Limb (tissue), 2 donors: Measurements from ENCODE around the gene PROX2.

Experiments
- DNase-seq, 2 donors: peaks; one replicate each; pipeline ENCODE4 v3.0.0-alpha.2; 2016; ENCODE audit errors: extremely low spot score in 2 of 2

Gene PROX2, protein sequence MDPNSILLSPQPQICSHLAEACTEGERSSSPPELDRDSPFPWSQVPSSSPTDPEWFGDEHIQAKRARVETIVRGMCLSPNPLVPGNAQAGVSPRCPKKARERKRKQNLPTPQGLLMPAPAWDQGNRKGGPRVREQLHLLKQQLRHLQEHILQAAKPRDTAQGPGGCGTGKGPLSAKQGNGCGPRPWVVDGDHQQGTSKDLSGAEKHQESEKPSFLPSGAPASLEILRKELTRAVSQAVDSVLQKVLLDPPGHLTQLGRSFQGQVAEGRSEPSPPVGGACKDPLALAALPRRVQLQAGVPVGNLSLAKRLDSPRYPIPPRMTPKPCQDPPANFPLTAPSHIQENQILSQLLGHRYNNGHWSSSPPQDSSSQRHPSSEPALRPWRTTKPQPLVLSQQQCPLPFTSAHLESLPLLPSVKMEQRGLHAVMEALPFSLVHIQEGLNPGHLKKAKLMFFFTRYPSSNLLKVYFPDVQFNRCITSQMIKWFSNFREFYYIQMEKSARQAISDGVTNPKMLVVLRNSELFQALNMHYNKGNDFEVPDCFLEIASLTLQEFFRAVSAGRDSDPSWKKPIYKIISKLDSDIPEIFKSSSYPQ

GRCh38 chr14:74875941-74876913 is at the start of gene PROX2:
Gene PROX2 (minus strand): TSS chr14:74876145. CDS start chr14:74863834, 12,311 bp downstream.
- no peak for DNase-seq

GRCh38 chr14:74924061-74924460 is 48.1 kb upstream of the PROX2 start:
- no peak for DNase-seq

DNA sequence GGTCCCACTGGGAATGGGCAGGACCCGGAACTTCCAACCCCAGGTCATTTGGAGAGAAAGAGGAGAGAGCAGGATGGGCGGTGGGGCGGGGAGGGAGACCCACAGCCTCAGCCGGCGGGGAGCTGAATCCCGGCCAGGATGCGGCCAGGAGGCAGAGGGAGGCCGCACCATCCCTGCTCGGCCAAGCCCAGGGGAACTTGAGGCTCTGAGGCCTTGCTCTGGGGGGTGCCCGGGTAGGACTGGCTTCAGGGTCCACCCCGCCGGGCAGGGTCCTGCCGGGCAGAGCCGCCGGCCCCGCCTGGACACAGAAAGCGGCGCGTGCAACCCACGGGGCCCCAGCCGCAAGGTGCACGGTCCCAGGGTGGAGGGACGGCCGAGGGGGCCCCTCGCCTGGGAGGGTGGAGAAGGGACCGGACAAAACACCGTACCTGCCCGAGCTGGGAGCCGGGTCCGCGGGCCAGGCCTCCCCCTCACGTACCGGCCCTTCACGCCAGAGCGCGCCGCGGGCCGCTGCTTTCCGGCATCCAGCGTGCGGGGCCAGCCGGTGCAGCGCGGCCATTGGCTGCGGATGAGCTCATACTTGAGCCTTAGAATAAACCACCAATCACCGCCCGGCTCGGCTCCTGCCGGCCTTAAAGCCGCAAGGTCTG is 46.9 kb upstream of the PROX2 start, which contains the start of gene RPS6KL1:
RPS6KL1 (minus strand) TSS at position 509 of the 650 bp plus-strand sequence. CDS start 1,719 bp downstream, outside the sequence.
- peak; percentile 58 to 83 for DNase-seq

- DNase-seq, result no peak
Observed at GRCh38 chr14:74921987-74922751, 46.2 kb upstream of the PROX2 start.

GRCh38 chr14:74921053-74921620 is 45.2 kb upstream of the PROX2 start:
- no peak for DNase-seq

GRCh38 chr14:74920281-74920680 is 44.3 kb upstream of the PROX2 start:
- no peak for DNase-seq

DNA sequence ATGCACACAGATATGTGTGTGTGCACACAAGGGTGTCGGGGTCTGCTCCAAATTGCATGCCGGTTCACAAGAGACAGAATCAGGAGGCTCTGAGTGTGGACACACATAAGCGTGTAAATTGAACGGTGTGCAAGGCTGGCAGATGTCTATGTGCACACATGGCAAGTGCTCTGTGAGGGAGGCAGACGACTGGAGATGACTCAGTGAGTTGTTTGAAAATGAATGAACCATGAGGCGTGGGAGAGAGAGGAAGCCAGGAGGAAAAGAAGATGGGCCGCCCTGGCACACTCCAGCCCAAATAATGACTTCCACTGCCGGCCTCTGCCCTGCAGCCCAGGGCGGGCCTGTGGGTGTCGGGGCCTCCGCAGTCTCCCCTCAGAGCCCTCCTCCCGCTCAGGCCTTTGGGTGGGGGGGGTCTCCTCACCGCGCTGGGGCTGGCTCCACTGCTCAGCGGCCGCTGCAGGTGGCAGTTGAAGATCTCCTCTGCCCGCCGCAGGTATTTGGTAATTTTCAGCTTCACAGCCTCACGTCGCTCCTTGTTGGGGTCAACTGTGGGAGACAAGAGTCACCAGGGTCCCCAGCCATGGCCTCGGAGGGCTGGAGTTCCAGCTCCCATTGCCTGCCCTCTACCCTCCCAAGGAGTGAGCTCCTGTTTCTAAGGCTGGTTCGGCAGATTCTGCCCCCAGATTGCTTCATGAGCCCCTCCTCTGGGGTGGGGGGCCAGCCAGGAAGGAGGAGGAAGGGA is 43.6 kb upstream of the PROX2 start:
- no peak for DNase-seq

DNA sequence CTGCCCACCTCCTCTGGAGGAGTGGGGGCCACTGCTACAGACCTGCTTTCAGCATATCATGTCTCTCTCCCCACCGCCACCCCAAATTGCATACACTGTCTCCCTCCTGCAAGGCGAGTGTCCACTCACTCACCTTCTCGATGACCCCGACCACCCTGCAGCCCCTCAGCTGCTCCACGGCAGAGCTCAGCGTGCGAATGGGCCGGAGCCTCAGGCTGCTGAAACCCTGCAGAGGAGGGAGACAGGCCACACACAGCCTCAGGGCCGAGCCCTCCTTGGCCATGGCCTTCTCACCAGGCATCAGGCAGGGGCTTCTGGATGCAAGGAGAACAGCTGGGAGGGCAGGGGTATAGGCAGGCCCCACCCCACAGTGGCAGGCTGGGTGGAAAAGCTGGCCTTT is 42.4 kb upstream of the PROX2 start:
- DNase-seq, result no peak

GRCh38 chr14:74917646-74918081 is 41.7 kb upstream of the PROX2 start:
- DNase-seq, result peak in 1 of 2 donors; percentile 17

- DNase-seq, result no peak
Observed at GRCh38 chr14:74917178-74917543, 41.2 kb upstream of the PROX2 start.

DNA sequence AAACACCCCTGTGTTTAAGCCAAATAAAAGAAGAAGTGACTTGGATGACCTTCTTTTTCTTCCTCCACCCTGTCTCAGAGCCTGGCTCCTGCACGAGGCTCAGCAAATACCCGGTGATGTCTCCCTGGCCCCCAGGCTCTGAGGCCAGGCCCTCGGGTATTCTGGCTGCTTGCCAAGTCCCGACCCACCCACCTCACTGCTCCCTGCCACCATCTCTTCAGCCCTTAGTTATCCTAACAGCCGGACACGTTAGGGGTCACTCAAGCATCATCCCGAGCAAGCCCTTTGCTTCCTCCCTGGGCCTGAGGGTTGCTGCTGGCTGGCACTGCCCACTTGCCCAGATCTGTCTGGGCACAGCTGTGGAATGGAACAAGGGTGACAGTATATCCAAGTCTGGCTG is 39.9 kb upstream of the PROX2 start:
- no peak for DNase-seq

DNA sequence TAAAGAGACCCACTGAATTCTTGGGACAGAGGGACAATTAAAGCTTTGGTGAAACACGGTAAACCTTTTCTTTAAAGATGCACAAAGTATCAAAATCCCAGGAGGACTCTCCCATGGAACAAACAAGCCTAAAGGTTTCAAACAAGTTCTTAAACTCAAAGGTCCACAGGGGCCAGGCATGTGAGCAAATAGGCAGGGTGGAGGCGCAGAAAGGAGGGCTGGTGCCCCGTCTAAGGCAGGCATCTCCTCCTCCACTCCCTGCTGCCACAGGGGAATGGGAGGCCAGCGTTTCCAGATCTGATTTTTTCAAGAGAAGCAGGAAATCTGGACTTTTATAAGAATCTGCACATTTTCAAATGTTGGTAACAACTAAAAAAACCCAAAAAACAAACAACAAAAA is 39.5 kb upstream of the PROX2 start:
- no peak for DNase-seq

GRCh38 chr14:74913986-74914573 is 38.1 kb upstream of the PROX2 start:
- peak; percentile 77 to 82 for DNase-seq

DNA sequence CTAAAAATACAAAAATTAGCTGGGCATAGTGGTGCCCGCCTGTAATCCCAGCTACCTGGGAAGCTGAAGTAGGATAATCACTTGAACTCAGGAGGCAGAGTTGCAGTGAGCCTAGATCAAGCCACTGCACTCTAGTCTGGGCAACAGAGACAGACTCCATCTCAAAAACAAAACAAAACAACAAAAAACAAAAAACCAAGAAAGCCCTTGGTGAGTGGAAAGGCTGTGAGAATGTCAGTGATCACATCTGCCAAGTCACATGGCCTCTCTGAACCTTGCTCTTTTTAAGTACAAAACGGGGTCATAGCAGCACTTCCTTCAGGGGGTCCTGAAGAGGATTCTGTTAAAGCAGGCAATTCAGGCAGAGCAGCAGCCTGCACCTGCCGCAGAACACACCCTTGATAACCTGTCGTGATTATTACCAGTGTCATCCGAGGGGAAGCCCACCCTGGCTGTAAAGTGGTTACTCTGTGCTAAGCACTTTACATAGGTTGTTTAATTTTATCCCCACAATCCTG is 37.5 kb upstream of the PROX2 start:
- no peak for DNase-seq

- no peak for DNase-seq
Observed at GRCh38 chr14:74912801-74913200, 36.9 kb upstream of the PROX2 start.

- no peak for DNase-seq
Observed at GRCh38 chr14:74912111-74912510, 36.2 kb upstream of the PROX2 start.

GRCh38 chr14:74911704-74912103 is 35.8 kb upstream of the PROX2 start:
- DNase-seq, result no peak

DNA sequence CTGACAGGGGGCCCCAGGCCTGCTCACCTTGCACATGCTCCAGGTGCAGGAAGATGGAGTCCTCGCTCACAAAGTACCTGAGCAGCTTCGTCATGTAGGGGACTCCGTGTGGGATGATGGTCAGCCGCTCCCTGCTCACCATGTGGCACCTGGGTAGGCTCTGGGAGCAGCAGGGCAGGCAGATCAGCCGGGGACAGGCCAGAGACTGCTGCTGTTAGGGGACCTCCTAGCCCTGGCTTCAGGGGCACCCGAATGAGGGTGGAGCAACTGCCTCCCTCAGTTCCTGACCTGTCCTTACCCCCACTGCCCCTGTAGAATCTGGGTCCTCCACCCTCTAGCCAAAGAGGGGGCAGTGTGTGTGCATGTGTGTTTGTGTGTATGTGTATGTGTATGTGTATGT is 35.3 kb upstream of the PROX2 start:
- DNase-seq, result no peak

- DNase-seq, result no peak
Observed at GRCh38 chr14:74910556-74910955, 34.6 kb upstream of the PROX2 start.
